IPS-15b (cell line): ENCODE data around the gene RTL10.

Source experiments
- H3K27me3 ChIP-seq: one replicate; pipeline ENCODE4 v1.6.1; 2013; ENCODE audit warnings: low read length; ENCODE audit not compliant: control insufficient read depth, insufficient read depth
- H3K36me3 ChIP-seq: one replicate; pipeline ENCODE4 v1.6.1; 2013; ENCODE audit warnings: low read length; ENCODE audit not compliant: control insufficient read depth, insufficient read depth
- H3K4me1 ChIP-seq: one replicate; pipeline ENCODE4 v1.6.1; 2013; ENCODE audit warnings: mild to moderate bottlenecking, low read length; ENCODE audit not compliant: control insufficient read depth, insufficient read depth
- H3K4me3 ChIP-seq: one replicate; pipeline ENCODE4 v1.5.1; 2013; ENCODE audit warnings: low read depth, low read length
- H3K9ac ChIP-seq: one replicate; pipeline ENCODE4 v1.6.1; 2013; ENCODE audit warnings: low read depth, mild to moderate bottlenecking, low read length
- H3K9me3 ChIP-seq: one replicate; pipeline ENCODE4 v1.6.1; 2013; ENCODE audit warnings: mild to moderate bottlenecking, low read length; ENCODE audit not compliant: control insufficient read depth, insufficient read depth

RTL10 gene

DNA sequence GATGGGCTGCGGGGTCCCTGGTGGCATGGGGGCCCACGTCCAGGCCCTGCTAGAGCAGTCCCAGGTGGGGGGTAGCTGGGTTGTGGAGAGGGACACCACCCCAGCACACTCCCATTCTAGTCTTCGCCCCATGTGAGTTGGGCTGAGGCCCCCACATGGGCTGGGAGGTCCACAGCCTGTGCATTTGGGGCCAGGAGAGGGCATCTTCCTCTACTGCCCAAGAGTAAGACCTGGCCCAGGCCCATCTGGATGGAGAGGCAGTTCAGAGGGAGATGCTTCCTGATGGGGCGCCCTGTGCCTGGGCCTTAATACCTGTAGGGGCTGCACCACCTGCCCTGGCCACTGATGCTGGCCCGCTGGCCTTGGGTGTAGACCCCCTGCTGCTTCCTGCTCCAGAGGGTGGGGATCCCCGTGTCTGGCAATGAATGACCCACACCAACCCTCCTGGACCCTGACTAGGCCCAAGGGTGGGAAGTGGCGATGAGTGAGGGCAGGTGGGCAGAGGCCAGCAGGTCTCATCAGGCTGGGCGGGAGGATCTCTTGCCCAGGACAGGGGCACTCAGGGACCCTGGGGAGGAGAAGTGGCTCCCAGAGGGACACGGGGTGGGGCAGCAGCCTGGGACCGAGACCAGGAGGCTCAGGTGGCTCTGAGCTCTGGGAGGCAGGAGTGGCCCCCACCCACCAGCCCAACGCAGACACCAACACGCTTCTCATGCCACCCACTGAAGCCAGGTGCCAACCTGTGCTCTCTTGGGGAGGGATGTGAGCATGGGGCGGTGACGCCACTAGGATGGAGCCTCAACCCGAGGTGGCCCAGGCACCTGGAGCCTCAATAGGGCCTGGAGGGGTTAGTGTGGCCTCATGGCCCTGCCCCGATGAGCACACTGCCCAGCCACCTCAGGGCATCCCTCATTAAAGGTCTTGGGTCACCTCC lies 17.4 kb upstream of the RTL10 start:
- Histone ChIP-seq H3K4me1 (no peaks in the 10 kb centered on the region), H3K9me3 (no peaks in the 10 kb centered on the region), H3K4me3 (no peak overlapping the region), H3K36me3 (no peaks in the 10 kb centered on the region), H3K27me3 (no peaks in the 10 kb centered on the region), H3K9ac (no peak overlapping the region)

GRCh38 chr22:19871023-19871844 lies 16.6 kb upstream of the RTL10 start:
- H3K9ac ChIP-seq, result no peak overlapping the region
- no peaks in the 10 kb centered on the region for H3K9me3 ChIP-seq

GRCh38 chr22:19870153-19871022 lies 15.7 kb upstream of the RTL10 start:
- Histone ChIP-seq H3K4me3 (no peak overlapping the region), H3K36me3 (no peaks in the 10 kb centered on the region), H3K27me3 (no peaks in the 10 kb centered on the region), H3K9ac (no peak overlapping the region), H3K9me3 (no peaks in the 10 kb centered on the region), H3K4me1 (no peaks in the 10 kb centered on the region)

More at GRCh38 chr22:19871023-19871844, 16.6 kb upstream of the RTL10 start:
- H3K4me3 ChIP-seq, result no peak overlapping the region
- no peaks in the 10 kb centered on the region for H3K4me1 ChIP-seq
- H3K36me3 ChIP-seq, result no peaks in the 10 kb centered on the region
- no peaks in the 10 kb centered on the region for H3K27me3 ChIP-seq

DNA sequence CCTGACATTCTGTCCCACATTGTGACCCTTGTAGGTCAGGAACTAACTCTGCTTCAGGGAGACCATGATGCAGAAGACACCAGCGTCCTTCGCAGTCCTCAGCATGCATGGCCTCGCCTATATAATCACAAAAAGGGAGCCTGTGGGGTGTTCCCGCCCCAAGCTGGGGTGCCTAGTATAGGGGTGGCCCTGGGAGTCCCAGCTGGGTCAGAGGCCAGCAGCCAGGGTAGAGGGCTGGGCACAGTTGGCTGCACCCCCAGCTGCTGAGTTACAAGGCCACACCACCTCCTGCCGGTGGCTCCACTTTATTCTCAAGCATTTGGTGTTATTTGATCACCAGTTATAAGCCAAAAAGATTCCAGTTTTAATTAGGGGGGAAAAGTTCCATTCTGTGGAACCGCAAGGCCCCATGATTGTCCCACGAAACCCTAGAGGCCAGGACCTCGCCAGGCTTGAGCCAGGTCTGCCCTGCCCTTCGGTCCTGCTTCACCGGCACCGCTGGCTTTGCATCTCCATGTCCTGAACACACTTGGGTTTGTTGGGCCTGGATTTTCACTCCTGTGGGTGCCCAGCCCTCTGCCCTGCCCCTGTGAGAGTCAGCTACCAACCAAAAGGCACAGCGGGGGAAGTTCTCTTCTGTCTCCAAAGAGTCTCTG lies 15.0 kb upstream of the RTL10 start:
- no peaks in the 10 kb centered on the region for H3K9me3 ChIP-seq
- no peak overlapping the region for H3K4me3 ChIP-seq
- no peak overlapping the region for H3K9ac ChIP-seq
- no peaks in the 10 kb centered on the region for H3K27me3 ChIP-seq
- H3K36me3 ChIP-seq, result no peaks in the 10 kb centered on the region
- no peaks in the 10 kb centered on the region for H3K4me1 ChIP-seq

DNA sequence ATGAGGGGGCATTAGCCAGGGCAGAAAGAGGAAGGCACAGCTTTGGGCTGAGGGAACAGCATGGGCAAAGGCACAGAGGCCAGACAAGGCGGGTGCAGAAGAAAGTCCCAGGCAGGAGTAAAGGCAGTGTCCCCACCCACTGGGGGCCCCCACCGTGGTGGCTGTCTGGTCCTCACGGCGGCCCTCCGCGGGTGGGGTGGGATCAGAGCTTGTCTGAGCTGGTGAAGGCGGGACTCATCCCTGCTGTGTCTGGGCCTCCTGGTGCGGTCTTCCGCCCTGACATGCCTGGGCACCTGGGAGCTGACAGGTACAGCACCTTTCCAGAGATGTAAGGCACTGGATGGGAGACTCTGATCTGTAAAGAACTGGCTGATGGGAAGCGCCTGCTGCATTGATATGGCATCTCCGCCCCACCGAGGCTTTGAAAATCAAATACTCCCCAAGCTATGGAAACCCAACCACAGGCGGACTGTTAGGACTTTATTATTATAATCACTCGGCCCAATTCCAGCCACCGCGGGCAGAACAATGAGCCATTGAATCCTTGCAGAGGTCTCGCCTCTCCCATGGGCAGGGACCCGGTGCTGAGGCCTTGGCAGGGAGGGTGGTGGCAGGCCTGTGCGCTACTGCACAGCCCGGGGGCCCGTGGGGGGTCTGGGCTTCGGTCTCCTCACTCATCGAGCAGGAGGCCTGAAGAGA lies 14.2 kb upstream of the RTL10 start:
- H3K9me3 ChIP-seq, result no peaks in the 10 kb centered on the region
- H3K27me3 ChIP-seq, result no peaks in the 10 kb centered on the region
- no peak overlapping the region for H3K4me3 ChIP-seq
- no peak overlapping the region for H3K9ac ChIP-seq
- H3K4me1 ChIP-seq, result no peaks in the 10 kb centered on the region
- no peaks in the 10 kb centered on the region for H3K36me3 ChIP-seq

GRCh38 chr22:19868333-19868732 lies 13.7 kb upstream of the RTL10 start:
- no peak overlapping the region for H3K9ac ChIP-seq
- no peaks in the 10 kb centered on the region for H3K9me3 ChIP-seq

DNA sequence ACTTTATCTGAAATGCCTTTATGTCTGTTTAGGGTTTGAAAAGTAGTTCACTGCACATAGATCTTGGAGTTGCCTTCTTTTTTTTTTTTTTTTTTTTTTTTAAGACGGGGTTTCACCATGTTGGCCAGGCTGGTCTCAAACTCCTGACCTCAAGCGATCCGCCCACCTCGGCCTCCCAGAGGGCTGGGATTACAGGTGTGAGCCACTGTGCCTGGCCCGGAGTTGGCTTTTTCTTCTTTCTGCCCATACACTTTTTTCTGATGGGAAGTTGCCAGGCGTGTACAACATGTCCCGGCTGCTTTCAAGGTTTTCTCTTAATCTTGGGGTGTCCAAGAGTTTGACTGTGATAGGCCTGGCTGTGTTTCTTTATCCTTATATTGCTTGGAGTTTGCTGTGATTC lies 12.9 kb upstream of the RTL10 start:
- H3K27me3 ChIP-seq, result no peaks in the 10 kb centered on the region
- H3K9me3 ChIP-seq, result no peaks in the 10 kb centered on the region
- H3K36me3 ChIP-seq, result no peaks in the 10 kb centered on the region
- H3K4me3 ChIP-seq, result no peak overlapping the region
- no peaks in the 10 kb centered on the region for H3K4me1 ChIP-seq
- no peak overlapping the region for H3K9ac ChIP-seq

More at GRCh38 chr22:19868333-19868732, 13.7 kb upstream of the RTL10 start:
- no peaks in the 10 kb centered on the region for H3K27me3 ChIP-seq
- H3K4me3 ChIP-seq, result no peak overlapping the region
- H3K36me3 ChIP-seq, result no peaks in the 10 kb centered on the region
- H3K4me1 ChIP-seq, result no peaks in the 10 kb centered on the region

GRCh38 chr22:19866665-19867009 lies 12.0 kb upstream of the RTL10 start:
- Histone ChIP-seq H3K27me3 (no peaks in the 10 kb centered on the region), H3K36me3 (no peaks in the 10 kb centered on the region), H3K4me1 (no peaks in the 10 kb centered on the region), H3K9me3 (no peaks in the 10 kb centered on the region), H3K4me3 (no peak overlapping the region), H3K9ac (no peak overlapping the region)

DNA sequence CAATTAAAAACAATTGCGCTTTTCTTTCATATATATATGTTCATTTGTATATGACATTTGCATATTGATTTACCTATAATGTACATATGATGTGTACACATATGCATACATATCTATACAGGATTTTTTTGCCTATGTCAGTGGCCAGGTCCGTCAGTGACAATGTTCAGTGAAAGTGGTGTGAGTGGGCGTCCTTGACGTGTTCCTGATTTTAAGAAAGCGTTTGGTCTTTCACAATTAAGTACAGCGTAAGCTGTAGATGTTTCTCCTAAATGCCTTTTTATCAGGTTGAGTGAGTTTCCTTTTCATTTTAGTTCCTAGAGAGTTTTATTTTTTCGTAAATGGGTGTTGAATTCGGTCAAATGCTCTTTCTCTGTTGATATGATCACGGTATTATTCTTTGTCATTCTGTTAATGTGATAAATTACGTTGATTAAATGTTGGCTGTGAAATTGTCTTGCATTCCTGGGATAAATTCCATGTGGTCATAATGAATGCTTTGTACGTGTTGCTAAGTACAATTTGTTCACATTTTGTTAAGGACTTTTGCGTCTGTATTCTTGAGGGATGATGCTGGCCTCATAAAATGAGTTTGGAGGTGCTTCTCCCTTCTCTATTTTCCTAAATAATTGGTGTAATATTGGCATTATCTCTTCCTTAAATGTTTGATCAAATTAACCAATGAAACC lies 10.6 kb upstream of the RTL10 start:
- Histone ChIP-seq H3K27me3 (no peaks in the 10 kb centered on the region), H3K4me1 (no peaks in the 10 kb centered on the region), H3K36me3 (no peaks in the 10 kb centered on the region), H3K9me3 (no peaks in the 10 kb centered on the region), H3K4me3 (no peak overlapping the region), H3K9ac (no peak overlapping the region)

GRCh38 chr22:19864538-19865106 lies 9.9 kb upstream of the RTL10 start:
- Histone ChIP-seq H3K36me3 (no peaks in the 10 kb centered on the region), H3K9me3 (no peaks in the 10 kb centered on the region), H3K4me3 (no peak overlapping the region), H3K9ac (no peak overlapping the region), H3K27me3 (no peaks in the 10 kb centered on the region), H3K4me1 (no peaks in the 10 kb centered on the region)
